Hematopoietic multipotent progenitor cell treated with erythropoietin and hydrocortisone succinate and interleukin-3 and kit ligand, for 17 days (in vitro differentiated cells): ENCODE results near the gene PLCB2.

Experiments used
- DNase-seq: peaks from one replicate; pipeline ENCODE4 v3.0.0-alpha.2; 2015; ENCODE audit warnings: low spot score

Gene PLCB2

DNA sequence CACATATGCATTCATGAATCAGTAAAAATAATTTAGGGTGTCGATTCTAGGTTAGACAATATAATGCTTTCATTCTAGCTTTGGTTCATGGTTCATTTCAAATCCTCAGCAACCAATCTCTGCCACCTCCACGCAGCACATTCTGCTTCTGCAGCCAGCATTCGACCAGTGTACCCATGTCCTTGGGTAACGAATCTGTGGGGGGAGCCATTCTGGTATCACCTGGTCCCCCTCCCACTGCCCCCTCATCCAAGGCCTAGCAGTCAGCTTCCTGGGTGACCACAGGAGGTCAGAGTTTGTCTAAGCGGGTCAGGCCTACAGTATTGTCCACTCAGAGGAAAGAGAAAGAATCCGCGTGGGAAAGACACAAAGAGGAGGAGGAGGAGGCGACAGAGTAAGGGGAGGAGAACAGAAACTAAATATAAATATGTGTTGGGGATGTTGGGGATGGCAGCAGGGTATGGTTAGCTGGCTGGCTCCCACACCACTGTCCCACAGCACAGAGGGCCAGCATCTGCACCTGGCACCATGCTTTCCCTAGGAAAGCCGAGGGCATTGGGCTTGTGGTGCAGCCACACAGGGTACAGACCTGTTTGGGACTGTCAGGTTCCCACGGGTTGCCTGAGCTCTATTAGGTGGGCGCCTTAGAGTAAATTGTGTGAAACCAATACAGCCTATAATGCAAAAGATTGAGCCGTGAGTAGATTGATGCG, 56.8 kb downstream of the PLCB2 start:
- no peak for DNase-seq

GRCh38 chr15:40250304-40250656, 57.5 kb downstream of the PLCB2 start:
- no peak for DNase-seq

- no peak for DNase-seq
Measured at GRCh38 chr15:40249477-40250303, 58.0 kb downstream of the PLCB2 start.

- no peak for DNase-seq
Measured at GRCh38 chr15:40248006-40248783, 59.5 kb downstream of the PLCB2 start.

DNA sequence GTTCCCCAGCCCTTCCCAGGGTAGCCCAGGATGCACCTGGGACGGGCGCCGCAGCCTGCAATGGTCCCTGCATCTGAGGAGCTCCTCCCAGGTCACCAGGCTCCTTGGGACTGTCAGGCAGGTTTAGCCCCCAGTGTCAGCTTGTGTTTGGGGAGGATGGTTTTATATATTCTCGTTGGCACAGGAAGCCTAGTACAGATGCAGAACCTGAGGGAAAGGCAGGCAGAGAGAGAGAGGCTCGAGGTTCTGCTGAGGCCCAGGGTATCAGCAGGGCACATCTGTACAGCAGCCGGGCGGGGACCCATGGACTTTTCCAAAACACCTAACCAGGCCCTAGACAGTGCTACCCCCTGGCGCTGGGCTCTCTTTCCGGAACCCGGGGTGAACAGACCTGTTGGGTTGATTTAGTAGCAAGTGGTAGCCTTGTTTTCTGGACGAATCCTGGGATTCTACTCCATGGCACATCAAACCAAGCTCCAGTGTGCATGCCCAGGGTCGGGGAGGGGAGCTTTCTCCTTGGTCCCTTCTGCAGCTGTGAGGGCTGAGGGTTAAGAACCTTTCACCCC, 60.2 kb downstream of the PLCB2 start:
- DNase-seq: peak; percentile 72

DNA sequence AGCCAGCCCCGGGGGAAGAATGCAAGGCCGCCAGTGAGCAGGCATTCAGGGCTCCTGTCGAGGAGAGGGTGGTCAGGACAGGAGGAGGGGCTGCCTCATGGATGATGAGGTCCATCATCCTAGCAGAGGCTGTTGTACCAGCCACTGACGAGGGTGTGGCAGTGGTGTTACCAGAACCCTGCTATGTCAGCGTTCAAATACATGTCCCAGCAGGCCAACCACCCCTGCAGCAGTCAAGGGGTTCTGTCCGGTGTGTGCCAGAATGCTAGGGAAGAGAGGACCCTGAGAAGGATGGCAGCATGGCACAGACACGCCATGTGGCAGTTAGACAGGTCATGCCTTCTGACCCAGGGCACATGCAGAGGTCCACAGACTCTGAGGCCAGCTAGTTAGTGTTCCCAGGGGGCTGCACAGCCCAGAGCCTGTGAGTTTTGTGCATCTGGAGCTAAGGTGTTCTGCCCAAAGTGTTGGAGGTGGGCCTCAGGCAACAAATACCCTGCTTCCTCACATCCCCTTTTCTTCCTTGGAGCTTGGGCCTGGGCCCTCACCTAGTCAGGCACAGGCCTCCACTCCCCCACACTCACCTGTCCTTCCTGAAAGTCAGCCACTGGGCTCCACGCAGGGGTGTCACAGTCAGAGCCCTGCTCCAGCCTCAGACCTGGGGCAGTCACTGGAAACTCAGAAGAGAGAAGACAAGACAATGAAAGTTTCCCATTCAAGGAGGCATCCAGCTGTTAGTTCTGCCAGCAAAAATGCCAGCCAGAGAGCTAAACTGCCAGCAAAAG, 61.0 kb downstream of the PLCB2 start:
- DNase-seq: no peak

- no peak for DNase-seq
Measured at GRCh38 chr15:40245666-40246450, 61.9 kb downstream of the PLCB2 start.

DNA sequence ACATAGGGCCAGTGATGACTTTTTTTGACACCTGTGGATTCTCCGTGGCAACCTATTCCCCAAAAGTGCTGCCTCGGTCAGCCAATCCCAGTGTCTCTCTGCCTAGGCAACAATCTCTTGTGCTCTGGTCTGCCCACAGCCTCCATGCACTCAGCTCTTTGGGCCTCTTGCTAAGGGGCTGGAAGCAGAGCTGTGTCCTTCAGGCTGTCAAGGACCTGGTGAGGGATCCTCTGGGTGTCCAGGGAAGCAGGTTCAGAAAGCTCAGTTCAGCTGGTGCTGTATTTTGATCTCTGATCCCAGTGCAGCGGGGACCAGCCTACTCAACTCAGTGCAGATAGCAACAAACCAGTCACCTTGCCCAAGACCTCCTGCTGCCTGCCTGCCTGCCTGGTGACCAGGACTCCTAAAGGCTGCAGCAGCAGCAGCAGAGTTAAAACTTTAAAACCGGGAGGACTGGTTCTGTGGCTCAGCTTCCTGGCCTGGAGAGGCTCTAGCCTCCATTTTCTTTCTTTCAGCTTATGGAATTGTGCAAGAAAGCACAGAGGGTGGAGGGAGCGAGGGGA, 62.7 kb downstream of the PLCB2 start:
- DNase-seq: no peak

- DNase-seq: peak; percentile 28
Measured at GRCh38 chr15:40243126-40243810, 64.5 kb downstream of the PLCB2 start.

- DNase-seq: no peak
Measured at GRCh38 chr15:40242601-40243000, 65.1 kb downstream of the PLCB2 start.

GRCh38 chr15:40242213-40242599, 65.5 kb downstream of the PLCB2 start:
- no peak for DNase-seq

DNA sequence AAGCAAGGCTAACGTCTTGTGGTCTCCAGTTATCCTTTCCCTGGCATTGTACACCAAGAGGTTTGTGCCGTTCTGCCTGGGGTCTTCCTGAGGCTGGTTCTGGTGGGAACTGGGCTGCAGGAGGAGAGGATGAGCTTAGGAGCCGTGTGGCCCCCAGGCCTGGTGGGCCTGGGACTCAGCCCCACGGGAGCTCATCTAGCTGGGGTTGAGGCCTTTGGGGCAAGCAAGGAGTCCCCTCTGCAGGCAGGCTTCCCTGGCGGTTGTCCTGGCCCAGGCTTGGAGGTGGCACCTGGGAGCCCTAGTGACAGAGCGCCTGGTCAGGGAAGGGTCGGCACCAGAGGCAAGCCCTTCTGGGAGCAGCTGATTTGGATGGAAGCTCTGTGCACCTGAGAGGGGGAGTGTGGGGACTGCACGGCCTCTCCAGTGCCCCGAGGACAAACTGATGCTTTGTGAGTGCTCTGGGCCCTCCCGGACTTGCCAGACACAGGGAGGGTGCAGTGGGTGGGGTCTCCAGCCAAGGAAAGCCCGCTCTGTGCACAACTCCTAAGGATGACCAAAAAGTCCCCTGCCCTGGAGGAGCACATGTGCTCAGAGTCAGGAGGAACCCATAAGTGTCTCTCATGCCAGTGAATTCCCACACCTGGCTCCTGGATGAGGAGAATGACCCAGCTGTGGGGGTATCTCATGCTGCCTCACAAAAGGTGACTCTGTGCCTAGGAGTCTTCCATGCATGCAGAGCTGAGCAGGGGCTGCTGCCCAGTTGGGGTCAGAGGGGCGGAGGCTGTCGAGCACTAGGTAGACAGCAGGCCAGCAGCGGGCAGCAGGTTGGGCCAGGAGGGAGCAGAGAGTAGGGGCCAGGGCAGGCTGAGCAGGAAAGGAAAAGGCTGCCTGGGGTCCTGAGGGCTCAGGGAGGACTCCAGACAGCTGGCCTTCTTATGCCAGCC, 66.2 kb downstream of the PLCB2 start:
- no peak for DNase-seq

- DNase-seq: no peak
Measured at GRCh38 chr15:40240619-40241221, 67.0 kb downstream of the PLCB2 start.

- no peak for DNase-seq
Measured at GRCh38 chr15:40239693-40240618, 67.8 kb downstream of the PLCB2 start.

DNA sequence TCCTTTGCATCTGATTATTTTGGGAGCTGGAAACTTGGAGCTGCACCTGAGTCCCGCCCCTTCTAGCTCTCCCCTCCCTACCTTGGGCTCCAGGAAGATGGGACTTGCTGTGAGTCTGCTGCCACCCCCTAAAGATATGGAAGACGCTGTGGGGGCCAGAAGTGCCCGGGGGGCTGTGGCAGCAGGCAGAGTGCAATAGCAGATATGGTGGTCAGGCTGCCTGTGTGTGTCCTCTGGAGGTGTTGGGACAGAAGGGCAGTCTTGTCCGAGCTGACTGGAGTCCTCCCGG, 68.4 kb downstream of the PLCB2 start:
- no peak for DNase-seq

- DNase-seq: peak; percentile 30
Measured at GRCh38 chr15:40238532-40239403, 69.0 kb downstream of the PLCB2 start, which contains the start of gene PAK6. Gene PAK6, plus strand, starts transcription at chr15:40239063. Its CDS starts 25,723 bp downstream, at chr15:40264786.
